DMS153 (cell line): Measurements from ENCODE around the gene CHMP4B.

Source experiments
- DNase-seq: peaks from one replicate; lab custom pipeline; 2025; lab: John Stamatoyannopoulos, UW

Gene CHMP4B

GRCh38 chr20:33810885-33811775 lies at the start of gene CHMP4B:
Gene CHMP4B (plus strand): TSS chr20:33811348. CDS start chr20:33811469, 121 bp downstream.
- peak; percentile 97 for DNase-seq

- no peak for DNase-seq
These were observed 49.4 kb upstream of the CHMP4B start for GRCh38 chr20:33761698-33762250.

- no peak for DNase-seq
These were observed 46.0 kb upstream of the CHMP4B start for GRCh38 chr20:33765099-33765498.

GRCh38 chr20:33765592-33765991 lies 45.6 kb upstream of the CHMP4B start:
- DNase-seq, result no peak

GRCh38 chr20:33766686-33767085 lies 44.5 kb upstream of the CHMP4B start:
- DNase-seq, result no peak

- no peak for DNase-seq
These were observed 43.4 kb upstream of the CHMP4B start for GRCh38 chr20:33767777-33768138.

GRCh38 chr20:33769043-33769442 lies 42.1 kb upstream of the CHMP4B start:
- DNase-seq, result no peak

- DNase-seq, result no peak
These were observed 41.1 kb upstream of the CHMP4B start for GRCh38 chr20:33770005-33770404.

GRCh38 chr20:33771938-33772337 lies 39.2 kb upstream of the CHMP4B start:
- DNase-seq, result no peak

GRCh38 chr20:33772439-33772838 lies 38.7 kb upstream of the CHMP4B start:
- no peak for DNase-seq

GRCh38 chr20:33773412-33774089 lies 37.6 kb upstream of the CHMP4B start:
- no peak for DNase-seq

- no peak for DNase-seq
These were observed 33.3 kb upstream of the CHMP4B start for GRCh38 chr20:33777816-33778215.

- DNase-seq, result no peak
These were observed 30.0 kb upstream of the CHMP4B start for GRCh38 chr20:33781133-33781532.

GRCh38 chr20:33781945-33782344 lies 29.2 kb upstream of the CHMP4B start:
- DNase-seq, result no peak

- no peak for DNase-seq
These were observed 27.9 kb upstream of the CHMP4B start for GRCh38 chr20:33783256-33783655.

- DNase-seq, result no peak
These were observed 27.3 kb upstream of the CHMP4B start for GRCh38 chr20:33783818-33784217.

- no peak for DNase-seq
These were observed 26.9 kb upstream of the CHMP4B start for GRCh38 chr20:33784225-33784624.

GRCh38 chr20:33785503-33785902 lies 25.6 kb upstream of the CHMP4B start:
- DNase-seq, result no peak

- no peak for DNase-seq
These were observed 23.8 kb upstream of the CHMP4B start for GRCh38 chr20:33787253-33787891.

GRCh38 chr20:33788351-33789049 lies 22.6 kb upstream of the CHMP4B start:
- no peak for DNase-seq

- peak; percentile 63 for DNase-seq
These were observed 21.9 kb upstream of the CHMP4B start for GRCh38 chr20:33789109-33789857.
